Subcutaneous preadipocyte (primary cell): Measurements from ENCODE around the gene TMPRSS12. TPM values are rescaled to one million over a fixed set of nuclear protein-coding genes. Genes with fewer than 3 reads are reported as not detected.

Source experiments
- small RNA-seq: library from RNA; depleted of rRNA; stranded (forward); fragments of <200 nt; gene quantifications from one replicate; pipeline ENCODE3, GENCODE V24; 2012
- total RNA-seq: library from RNA; depleted of rRNA; stranded (reverse); fragments of >200 nt; gene quantifications from 2 replicates; pipeline ENCODE4 v1.2.3, GENCODE V29; 2012

The TMPRSS12 gene, protein sequence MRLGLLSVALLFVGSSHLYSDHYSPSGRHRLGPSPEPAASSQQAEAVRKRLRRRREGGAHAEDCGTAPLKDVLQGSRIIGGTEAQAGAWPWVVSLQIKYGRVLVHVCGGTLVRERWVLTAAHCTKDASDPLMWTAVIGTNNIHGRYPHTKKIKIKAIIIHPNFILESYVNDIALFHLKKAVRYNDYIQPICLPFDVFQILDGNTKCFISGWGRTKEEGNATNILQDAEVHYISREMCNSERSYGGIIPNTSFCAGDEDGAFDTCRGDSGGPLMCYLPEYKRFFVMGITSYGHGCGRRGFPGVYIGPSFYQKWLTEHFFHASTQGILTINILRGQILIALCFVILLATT
- total RNA-seq, result not detected in 2 replicates

DNA sequence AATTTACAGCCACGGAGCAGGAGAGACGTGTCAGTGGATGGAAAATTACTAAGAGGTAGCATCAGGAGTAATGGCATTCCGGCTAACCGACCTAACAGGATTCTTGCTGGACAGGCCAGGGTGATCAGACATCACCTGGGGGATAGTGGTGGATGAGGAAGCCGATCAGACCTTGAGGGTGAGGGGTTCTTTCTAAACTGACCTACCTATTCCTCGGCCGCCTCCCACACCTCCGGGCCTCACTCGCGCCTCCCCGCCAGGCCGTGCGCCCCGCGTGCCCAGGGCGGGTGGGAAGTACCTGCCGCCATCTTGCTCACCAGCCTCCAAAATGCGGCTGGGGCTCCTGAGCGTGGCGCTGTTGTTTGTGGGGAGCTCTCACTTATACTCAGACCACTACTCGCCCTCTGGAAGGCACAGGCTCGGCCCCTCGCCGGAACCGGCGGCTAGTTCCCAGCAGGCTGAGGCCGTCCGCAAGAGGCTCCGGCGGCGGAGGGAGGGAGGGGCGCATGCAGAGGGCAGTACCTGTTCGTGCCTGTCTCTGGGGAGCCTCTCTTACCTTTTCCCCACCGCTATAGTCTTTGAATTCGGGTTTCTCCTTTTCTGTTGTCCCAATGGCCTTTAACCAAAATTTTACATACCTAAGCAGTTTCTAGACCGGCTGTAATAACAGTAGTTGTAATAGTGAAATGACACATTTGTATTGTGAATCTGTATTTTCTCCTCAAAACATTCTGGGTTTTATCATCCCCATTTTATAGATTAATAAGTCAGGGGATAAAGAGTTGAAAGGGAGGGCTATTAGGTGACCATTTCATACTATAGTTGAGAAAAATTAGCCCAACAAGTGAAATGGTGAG, at the start of gene TMPRSS12:
TSS of gene TMPRSS12 (plus strand) at position 290 of the 857 bp plus-strand sequence. CDS start at position 329, 39 bp downstream.

Small RNAs within 50 kb of the gene (small RNA-seq; reads per million reads assigned to genes)
- gene AC013244.2, result 0.14 reads per million
- not detected for gene RN7SL519P

Other genes with a start within 250 kb of the TMPRSS12 start
- 27.4 and 28.7 TPM in 2 replicates for gene ATF1, start 78.8 kb upstream of the TMPRSS12 start, total RNA-seq
- gene HIGD1C, start 109.6 kb downstream of the TMPRSS12 start, total RNA-seq, result not detected in 2 replicates
- gene SLC11A2, start 183.5 kb downstream of the TMPRSS12 start, total RNA-seq, result 43.4 and 44.4 TPM in 2 replicates
- 46.1 and 48.1 TPM in 2 replicates for gene LETMD1, start 205.4 kb downstream of the TMPRSS12 start, total RNA-seq
- 12.5 and 15.4 TPM in 2 replicates for gene CSRNP2, start 240.7 kb downstream of the TMPRSS12 start, total RNA-seq